K562 (cell line): ENCODE measurements around the gene CCL19. TPM values are rescaled to one million over a fixed set of nuclear protein-coding genes. Genes with fewer than 3 reads are reported as not detected.

Experiments
- ARID3A ChIP-seq: IDR thresholded peaks from 2 replicates; pipeline ENCODE4 v1.6.1; 2012; ENCODE audit warnings: low read depth, low read length, improper control_type of control experiment, borderline replicate concordance
- CHCHD3 ChIP-seq: fragments of 250-450 bp; sonication (Bioruptor Pico); IDR thresholded peaks from 2 replicates; pipeline ENCODE4 v2.1.2; 2022; ENCODE audit warnings: mild to moderate bottlenecking
- FIP1L1 ChIP-seq: fragments of 200-400 bp; formaldehyde crosslinking; IDR thresholded peaks from 2 replicates; pipeline ENCODE4 v1.6.1; 2018; ENCODE audit warnings: mild to moderate bottlenecking, low read depth, low read length; ENCODE audit not compliant: poor library complexity, severe bottlenecking
- FOXK2 ChIP-seq, 2 experiments: fragments of 450-650 bp; IDR thresholded peaks in 1 of 2; conservative IDR thresholded peaks in 1 of 2; 2 replicates each; pipeline ENCODE4 v1.6.1; 2016; ENCODE audit warnings: low read depth in 2 of 2, mild to moderate bottlenecking in 1 of 2
- GABPA ChIP-seq: fragments of 200-800 bp; sonication (Bioruptor generic); conservative IDR thresholded peaks from 2 replicates; pipeline ENCODE4 v1.6.1; 2016; ENCODE audit warnings: low read depth, missing genetic modification characterization, missing compliant biosample characterization
- GABPB2 ChIP-seq: fragments of 250-450 bp; sonication (Bioruptor Pico); conservative IDR thresholded peaks from 2 replicates; pipeline ENCODE4 v1.5.1; 2021; ENCODE audit warnings: mild to moderate bottlenecking
- POLR2G ChIP-seq: fragments of 200-400 bp; formaldehyde crosslinking; IDR thresholded peaks from 2 replicates; pipeline ENCODE4 v1.6.1; 2017; ENCODE audit warnings: low read depth, mild to moderate bottlenecking, antibody characterized with exemption, low read length, moderate library complexity
- RBFOX2 ChIP-seq: fragments of 200-400 bp; formaldehyde crosslinking; IDR thresholded peaks from 2 replicates; pipeline ENCODE4 v1.6.1; 2017; ENCODE audit warnings: low read depth, mild to moderate bottlenecking, low read length, moderate library complexity
- TEAD1 ChIP-seq, 2 experiments: fragments of 450-650 bp in 1 of 2; sonication (generic) in 1 of 2; formaldehyde crosslinking; IDR thresholded peaks; 2 replicates each; pipeline versions ENCODE4 v1.4.0 to v1.8.0; 2020 to 2022; ENCODE audit warnings: mild to moderate bottlenecking in 2 of 2, missing genetic modification reagents in 1 of 2
- TFAP4 ChIP-seq: sonication (generic); formaldehyde crosslinking; IDR thresholded peaks from 2 replicates; pipeline ENCODE4 v1.8.0; 2022; ENCODE audit warnings: missing genetic modification reagents, mild to moderate bottlenecking, moderate library complexity, borderline replicate concordance
- VEZF1 ChIP-seq: fragments of 200-800 bp; sonication (Bioruptor generic); IDR thresholded peaks from 2 replicates; pipeline ENCODE4 v1.6.1; 2017; ENCODE audit warnings: missing genetic modification characterization, missing compliant biosample characterization
- YY1 ChIP-seq, 3 experiments: IDR thresholded peaks; 2 replicates each; pipeline ENCODE4 v1.6.1; 2011; ENCODE audit warnings: low read length in 2 of 3, mild to moderate bottlenecking in 2 of 3, moderate library complexity in 2 of 3, borderline replicate concordance in 1 of 3, control low read depth in 1 of 3, low read depth in 1 of 3; ENCODE audit not compliant: insufficient read depth in 3 of 3, insufficient replicate concordance in 2 of 3, control insufficient read depth in 1 of 3, insufficient read length in 1 of 3; ENCODE audit errors: extremely low read depth in 1 of 3
- ZNF511 ChIP-seq: sonication (generic); formaldehyde crosslinking; IDR thresholded peaks from 2 replicates; pipeline ENCODE4 v1.8.0; 2022; ENCODE audit warnings: mild to moderate bottlenecking, missing genetic modification reagents
- ZNF512 ChIP-seq: IDR thresholded peaks from 2 replicates; pipeline ENCODE4 v1.6.1; 2016; ENCODE audit warnings: missing genetic modification characterization, missing compliant biosample characterization
- polyA plus RNA-seq, 8 experiments: library from polyadenylated mRNA; depleted of rRNA in 4 of 8; stranded (reverse) in 5 of 8; unstranded in 3 of 8; fragments of >200 nt; fragmentation: Nextera tagmentation in 2 of 8; fragmentation: Illumina TruSeq in 1 of 8; extraction: Ambion mirVana in 2 of 8; extraction: Trizol in 1 of 8; gene quantifications; 2 replicates each; pipeline versions ENCODE4 v1.2.1 to v1.2.3, GENCODE V29; 2011 to 2014; ENCODE audit warnings: inconsistent platforms in 1 of 8, missing spikeins in 1 of 8
- total RNA-seq, 7 experiments: library from RNA; depleted of rRNA in 6 of 7; stranded (reverse); fragments of >200 nt in 6 of 7; fragmentation: Illumina TruSeq in 2 of 7; extraction: Trizol in 2 of 7; gene quantifications; 2 replicates each; pipeline versions ENCODE4 v1.2.1 to v1.2.3, GENCODE V29; 2011 to 2021; ENCODE audit warnings: low replicate concordance in 1 of 7
- TF ChIP-seq, protein P1 (sequence below): fragments of 450-650 bp; IDR thresholded peaks from 2 replicates; pipeline ENCODE4 v1.6.1; 2016; ENCODE audit warnings: borderline replicate concordance

The CCL19 gene
- total and polyA plus RNA-seq, 9 of the 15 experiments (the other 6 are each of a cell fraction or from before 2014, with no cell fraction given) = not detected

- TF ChIP-seq TFAP4 (CRISPR knock-in tag) (peak; percentile 99), POLR2G (peak; percentile 81), VEZF1 (CRISPR knock-in tag) (peak; percentile 76), FIP1L1 (peak; percentile 30), YY1 (IDR thresholded peaks at IDR 0.05; ENCODE audit: borderline replicate concordance in 1 of 3, control insufficient read depth in 1 of 3, extremely low read depth in 1 of 3, insufficient read depth in 3 of 3, insufficient read length in 1 of 3, insufficient replicate concordance in 2 of 3, low read depth in 1 of 3, low read length in 2 of 3) (peak in 2 of 3 experiments; percentile 56 to 62), TEAD1 (CRISPR knock-in tag; IDR thresholded peaks at IDR 0.05) (peak in 1 of 2 experiments; percentile 19; a peak in 1 of 4 replicates), ZNF512 (tag) (no peak), GABPB2 (CRISPR knock-in tag) (no peak), RBFOX2 (peak; percentile 76), CHCHD3 (no peak), ARID3A (no peak), GABPA (tag) (0 out of 2 replicates have a peak, but pooled peaks have one; percentile 35), ZNF511 (CRISPR knock-in tag) (peak; percentile 61; the same call in 1 of the 2 replicates), FOXK2 (conservative IDR thresholded peaks at IDR 0.05 in 1 of 2, IDR thresholded peaks at IDR 0.05 in 1 of 2; ENCODE audit: low read depth in 2 of 2) (peak; percentile 37 to 70; a peak in 3 of 4 replicates)
- TF ChIP-seq, protein P1, sequence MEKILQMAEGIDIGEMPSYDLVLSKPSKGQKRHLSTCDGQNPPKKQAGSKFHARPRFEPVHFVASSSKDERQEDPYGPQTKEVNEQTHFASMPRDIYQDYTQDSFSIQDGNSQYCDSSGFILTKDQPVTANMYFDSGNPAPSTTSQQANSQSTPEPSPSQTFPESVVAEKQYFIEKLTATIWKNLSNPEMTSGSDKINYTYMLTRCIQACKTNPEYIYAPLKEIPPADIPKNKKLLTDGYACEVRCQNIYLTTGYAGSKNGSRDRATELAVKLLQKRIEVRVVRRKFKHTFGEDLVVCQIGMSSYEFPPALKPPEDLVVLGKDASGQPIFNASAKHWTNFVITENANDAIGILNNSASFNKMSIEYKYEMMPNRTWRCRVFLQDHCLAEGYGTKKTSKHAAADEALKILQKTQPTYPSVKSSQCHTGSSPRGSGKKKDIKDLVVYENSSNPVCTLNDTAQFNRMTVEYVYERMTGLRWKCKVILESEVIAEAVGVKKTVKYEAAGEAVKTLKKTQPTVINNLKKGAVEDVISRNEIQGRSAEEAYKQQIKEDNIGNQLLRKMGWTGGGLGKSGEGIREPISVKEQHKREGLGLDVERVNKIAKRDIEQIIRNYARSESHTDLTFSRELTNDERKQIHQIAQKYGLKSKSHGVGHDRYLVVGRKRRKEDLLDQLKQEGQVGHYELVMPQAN = no peak
Observed at GRCh38 chr9:34646211-34647083, 44.6 kb downstream of the CCL19 start, which contains the start of gene GALT (continued).
